HG02642 (cell line): ENCODE data around the gene NOXA1.

Source experiments
- ATAC-seq: cut with Tn5 transposase; IDR thresholded peaks from one replicate; pipeline ENCODE4 v1.9.1; 2021; ENCODE audit warnings: mild to moderate bottlenecking; ENCODE audit not compliant: unreplicated experiment, poor library complexity

Gene NOXA1

DNA sequence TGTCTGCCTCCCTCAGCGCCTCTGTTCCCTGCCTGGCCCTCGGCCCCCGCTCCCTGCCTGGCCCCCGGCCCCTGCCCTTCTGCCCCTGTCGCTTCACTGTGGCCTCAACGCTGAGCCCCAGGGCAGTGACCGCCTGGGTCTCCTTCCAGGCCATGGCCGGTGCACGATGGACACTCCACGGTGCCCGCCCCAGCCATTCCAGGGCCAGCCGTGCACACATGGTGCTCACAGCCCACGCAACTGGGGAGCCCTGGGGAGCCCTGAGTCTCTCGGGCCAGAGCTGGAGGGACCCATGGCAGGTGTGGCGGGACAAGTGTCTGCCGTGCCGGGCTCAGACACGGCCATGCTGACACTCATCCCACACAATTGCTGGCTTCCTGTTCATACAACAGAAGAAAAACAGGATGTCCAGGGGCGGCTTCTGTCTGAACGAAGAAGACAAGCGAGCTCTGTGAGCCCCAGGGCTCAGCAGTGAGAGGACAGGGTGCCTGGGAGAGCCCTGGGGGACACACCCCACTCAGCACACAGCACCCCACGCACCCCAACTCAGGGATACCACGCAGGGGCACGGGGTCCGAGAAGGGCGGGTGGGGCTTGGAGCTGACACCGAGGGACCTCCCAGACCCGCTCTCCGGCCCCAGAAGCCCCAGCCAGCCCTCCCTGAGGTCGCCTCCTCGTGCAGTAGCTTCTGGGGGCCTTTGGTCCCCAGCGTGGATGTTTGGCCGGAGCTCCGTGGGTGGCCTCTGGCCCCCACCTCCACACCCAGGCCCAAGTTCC lies 35.9 kb upstream of the NOXA1 start:
- ATAC-seq: no peak

DNA sequence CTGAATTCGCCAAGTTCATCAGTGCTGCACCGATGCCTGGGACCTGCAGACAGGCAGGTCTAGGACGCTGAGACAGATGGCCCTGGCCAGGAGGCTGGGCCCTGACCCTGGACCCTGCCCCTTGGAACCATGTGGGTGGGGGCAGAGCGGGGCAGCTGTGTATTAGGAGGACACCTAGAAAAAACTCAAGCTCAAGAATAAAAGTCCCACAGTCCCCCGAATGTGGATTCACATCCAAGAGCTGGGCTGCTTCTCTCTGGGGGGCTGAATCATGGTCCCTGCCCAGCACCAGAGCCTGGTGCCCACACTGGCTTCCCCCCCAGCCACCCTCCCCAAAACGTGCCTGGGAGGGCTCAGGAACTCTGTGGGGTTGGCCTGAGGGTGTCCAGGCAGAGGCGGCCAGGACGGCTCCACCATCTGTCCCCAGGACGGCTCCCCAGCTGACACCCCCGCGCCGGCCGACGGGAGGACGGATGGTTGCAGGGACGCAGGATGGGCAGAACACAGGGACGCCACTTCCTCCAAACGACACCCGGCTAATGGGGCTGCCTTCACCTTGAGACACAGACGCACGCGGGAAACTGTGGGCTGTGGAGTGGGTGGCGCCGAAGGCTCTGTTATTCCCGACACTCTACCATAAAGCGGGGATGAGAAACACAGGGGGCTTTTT lies 35.2 kb upstream of the NOXA1 start:
- no peak for ATAC-seq

DNA sequence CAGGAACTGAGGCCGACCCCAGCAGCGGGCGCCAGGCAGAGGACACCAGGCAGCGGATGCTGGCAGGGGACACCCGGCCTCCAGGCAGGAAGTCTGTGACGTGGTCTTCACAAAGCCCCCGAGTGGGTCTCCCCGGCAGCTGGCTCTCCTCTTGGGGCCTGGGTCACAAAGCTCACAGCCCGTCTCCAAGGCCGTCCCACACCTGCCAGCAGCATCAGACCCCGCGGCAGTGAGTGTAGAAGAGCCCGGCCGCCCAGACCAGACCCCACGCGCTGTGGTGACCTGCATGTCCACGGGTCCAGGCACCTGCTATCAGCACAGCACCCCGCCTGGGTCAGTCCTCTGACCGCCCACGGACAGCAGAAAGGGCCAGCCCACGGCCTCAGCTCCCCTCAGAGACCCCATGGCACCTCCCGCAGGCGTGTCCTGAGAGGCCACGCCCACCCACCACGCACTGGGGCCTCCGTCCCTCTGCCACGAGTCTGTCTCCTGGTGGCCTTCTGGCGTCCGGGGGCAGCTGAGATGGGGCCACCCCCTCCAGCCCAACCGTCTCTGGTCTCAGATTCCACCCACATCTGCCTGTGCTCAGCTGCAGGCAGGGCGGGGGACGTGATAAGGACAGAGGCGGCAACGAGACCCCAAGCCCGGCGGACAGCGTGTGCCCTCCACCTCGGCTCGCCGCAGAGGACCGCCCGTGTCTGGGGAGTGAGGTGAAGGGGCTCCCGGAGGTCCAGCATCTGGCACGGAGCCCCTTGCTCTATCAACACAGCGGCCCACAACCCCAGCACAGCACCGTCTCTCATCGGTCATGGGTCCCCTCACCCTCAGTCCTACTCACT lies 34.4 kb upstream of the NOXA1 start:
- ATAC-seq: no peak

DNA sequence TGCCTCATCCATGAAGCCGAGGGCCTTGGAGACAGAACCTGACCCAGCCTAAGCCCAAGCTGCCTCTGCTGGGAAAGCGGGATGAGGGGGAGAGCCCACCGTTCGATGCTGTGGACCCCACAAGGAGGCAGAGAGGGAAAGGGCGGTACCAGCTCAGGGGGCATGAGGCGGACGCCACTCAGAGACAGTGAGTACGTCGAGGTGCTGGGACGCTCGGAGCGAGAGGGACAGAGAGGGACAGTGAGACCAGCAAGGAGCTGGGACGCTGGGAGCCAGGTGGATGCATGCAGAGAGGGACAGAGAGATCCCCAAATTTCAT lies 33.8 kb upstream of the NOXA1 start:
- no peak for ATAC-seq

DNA sequence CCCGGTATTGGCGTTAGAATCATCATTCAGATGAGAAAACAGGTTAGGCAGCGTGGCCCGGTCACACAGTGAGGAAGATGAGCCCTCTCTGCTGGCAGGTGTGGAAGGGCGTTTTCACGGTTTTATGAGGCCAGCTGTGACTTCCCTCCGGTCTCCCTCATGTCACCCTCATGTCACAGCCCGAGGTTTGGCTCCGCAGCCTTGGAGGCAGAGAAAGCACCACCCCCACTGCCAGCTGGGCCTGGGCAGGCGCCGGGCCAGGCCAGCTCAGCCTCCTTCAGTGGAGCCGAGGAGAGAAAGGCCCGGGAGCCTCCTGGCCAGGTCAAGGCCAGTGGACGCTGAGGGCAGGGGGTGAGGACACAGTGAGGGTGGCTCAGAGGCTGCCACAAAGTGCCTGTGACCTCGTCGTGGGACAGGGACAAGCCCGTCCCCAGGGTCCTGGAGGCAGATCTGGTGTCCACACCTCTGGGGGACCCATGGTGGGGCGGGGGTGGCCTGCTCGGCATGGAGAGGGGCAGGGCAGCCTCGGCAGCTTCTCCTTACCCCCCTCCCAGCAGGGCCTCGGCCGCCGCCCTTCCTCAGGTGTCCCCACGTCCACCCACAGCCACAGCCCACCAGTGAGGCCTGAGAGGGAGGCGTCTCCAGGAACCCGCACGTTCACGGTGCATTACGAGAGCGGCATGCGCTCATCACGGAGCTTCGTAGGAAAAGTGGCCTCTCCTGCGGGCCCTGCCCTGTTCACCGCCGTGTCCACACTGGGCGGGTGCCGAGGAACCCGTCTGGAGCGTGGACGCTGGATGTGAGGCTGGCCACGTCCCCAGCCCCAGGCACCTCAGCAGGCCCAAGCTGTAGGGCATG lies 32.4 kb upstream of the NOXA1 start:
- ATAC-seq: no peak

DNA sequence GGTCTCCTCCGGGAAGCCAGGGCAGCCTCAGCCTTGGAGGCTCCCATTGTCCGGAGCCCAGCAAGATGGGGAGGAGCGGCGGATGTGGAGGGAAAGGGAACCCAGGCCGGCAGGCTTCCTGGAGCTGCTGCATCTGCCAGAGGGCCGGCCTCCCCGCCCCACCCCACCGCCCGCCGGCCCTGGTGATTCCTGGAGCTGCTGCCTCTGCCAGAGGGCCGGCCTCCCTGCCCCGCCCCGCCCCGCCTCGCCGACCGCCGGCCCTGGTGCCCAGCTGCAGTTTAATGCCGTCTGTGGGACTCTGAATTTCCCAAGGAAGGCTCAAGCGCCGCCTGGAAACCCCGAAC lies 31.8 kb upstream of the NOXA1 start:
- no peak for ATAC-seq

DNA sequence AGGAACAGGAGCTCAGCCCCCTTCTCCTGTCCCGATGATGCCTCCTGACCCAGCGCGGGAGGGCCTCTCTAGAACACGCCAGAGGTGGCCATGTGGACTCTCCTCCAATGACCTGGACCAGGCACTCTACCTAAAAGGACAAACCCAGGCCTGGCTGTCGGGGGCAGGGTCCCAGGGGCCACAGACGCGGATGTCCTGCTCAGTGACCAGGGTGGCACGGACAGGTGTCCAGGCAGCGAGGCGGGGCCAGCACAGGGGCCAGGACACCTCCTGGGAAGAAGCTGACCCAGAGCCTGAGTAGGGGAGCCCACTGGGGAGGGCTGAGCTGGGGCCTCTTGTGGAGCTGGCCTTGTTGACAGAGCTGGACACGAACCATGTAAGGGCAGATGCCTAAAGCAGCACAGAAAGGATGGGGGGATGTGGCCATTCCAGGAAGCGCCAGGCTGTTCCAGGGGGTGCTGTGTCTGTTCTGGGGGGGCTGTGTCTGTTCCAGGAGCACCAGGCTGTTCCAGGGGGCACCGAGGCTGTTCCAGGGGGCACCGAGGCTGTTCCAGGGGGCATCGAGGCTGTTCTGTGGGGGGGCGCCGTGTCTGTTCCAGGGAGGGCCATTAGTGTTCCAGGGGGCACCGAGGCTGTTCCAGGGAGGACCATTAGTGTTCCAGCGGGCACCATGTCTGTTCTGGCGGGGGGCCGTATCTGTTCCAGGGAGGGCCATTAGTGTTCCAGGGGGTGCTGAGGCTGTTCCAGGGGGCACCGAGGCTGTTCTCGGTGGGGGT lies 30.8 kb upstream of the NOXA1 start:
- no peak for ATAC-seq

DNA sequence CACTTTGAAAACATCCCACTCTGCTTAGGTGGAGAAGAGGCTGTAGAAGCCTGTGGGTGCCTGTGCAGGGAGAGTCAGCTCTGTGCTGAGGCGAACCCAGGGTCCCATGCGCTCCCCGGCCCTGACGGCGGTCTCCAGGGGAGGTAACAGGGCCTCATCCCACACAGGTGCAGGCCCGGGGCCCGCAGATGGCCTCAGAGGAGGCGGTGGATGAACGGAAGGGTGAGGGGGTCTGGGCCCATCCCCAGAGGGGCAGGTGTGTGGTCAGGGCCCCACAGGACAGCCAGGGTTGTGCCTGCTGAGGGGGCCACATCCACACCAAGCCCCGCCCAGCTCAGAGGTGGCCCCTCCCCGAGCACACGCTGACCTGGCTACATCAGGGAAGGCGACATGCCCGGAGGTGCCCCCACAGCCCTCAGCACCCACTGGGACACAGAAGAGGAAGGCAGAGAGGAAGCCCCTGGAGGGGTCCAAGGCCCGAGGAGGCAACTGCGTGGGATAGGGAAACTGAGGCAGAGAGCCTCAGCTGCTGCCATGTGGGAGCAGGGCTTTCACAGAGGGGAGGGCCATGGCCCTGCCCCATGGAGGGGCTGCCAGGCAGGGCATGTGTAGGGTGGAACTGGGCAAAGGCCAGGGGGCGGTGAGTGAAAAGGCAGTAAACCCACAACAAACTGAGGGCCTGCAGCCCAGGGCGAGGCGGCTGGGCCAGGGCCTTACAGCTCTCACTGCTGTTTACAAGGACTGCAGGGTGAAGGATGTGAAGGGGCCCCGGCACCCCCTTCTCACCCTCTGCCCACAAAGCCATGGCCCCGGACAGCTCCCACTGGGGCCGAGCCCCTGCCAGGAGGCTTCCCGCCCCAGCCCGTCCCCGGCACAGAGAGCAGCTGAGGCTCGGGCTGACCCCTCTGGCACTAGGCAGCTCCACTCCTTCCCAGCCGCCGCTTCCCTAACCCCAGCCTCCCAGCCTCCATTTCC lies 29.7 kb upstream of the NOXA1 start:
- no peak for ATAC-seq

DNA sequence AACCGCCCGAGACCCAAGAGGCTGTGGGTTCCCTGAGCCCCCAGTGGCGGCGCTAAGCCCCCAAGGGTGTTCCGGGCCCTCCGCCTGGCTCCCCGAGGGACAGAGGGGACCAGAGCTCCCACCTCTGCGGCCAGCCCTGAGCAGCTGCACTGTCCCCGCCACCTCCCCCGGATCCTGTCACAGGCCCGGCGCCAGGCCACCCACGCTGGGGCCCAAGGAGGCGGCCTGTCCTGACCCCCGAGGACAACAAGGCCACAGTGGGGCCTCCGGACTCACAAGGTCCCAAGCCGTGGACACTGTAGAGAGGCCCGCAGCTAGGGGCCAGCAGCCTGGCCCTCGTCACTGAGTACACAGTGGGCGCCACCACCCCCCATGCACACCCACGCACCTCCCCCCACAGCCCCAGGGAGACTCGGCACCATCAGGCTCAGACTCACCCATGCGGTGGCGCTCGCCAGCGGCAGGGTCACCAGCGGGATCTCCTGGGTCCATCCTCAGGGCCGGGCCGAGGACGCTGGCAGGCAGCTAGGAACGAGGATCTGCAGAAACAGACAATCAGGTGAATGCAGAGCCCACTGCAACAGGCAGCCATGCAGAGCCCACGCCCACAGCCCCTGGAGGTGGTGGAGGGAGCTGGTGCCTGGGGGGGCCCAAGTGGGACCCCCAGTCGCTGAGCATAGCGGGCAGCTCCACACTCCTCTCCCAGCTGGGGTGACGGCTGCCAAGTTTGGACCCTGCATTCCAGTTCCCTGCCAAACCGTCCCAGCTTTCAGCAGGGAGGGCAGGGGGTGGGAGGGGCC lies 28.1 kb upstream of the NOXA1 start:
- no peak for ATAC-seq

DNA sequence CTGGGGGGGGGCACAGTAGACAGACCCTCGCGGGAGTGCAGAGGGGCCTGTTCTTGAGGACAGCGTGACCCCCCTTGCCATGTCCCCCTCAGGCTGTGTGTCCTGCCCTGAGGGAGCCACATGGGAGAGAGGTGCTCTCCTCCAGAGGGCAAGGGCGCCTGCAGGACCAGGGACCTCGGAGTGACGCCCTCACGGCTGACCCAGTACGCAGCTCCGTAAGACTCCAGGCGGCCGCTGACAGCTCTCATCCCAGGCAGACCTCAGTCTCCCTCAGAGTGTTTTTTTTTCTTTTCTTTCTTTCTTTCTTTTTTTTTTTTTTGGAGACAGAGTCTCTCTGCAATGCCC lies 27.6 kb upstream of the NOXA1 start:
- ATAC-seq: no peak

DNA sequence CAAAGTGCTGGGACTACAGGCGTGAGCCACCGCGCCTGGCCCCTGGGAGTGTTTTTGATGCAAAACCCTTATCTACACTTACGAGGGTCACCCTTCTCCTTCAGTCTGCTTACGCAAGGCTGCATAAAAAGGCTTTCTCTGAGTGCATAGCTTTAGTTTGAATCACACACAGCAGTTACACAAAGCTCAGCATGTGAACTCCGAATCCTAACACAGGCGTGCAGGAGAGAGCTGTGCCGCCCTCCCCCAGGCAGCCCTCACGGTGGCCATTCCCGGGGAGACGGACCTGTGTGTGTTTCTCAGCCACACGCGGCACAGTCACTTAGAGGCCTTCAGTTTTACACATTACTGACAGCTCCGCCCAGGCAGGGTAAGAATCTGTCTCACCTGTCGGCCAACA lies 27.0 kb upstream of the NOXA1 start:
- no peak for ATAC-seq

DNA sequence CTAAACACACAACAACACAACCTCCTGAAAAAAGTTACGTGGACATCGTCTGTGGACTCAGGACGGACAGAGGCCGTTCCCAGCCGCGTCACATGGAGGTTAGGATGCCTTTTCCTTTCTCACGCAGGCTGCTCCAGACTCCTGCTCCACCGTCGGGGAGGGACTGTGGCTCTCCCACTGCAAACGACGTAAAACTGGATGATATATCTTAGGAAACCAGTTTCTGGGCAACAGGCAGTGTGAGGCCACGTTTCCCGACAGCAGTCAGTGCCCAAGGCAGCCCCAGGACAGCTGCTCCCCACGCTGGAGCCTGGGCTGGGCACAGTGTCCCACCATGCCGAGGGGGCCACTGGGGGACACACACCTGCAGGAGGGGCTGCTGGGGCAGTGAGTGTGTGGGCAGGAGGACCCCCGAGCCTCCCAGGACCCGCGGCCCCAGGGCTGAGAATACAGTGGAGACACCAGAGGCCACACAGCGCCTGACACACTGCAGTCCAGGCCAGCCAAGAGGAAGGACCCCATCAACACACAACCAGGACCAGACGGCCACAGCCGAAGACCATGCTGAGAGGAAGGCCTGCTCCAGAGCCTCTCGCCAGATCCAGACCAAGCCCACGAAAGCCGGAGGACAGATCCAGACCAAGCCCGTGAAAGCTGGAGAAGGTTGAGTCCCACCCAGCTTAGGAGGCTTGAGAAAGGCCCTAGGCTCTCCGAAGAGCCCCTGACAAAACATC lies 26.4 kb upstream of the NOXA1 start:
- no peak for ATAC-seq

DNA sequence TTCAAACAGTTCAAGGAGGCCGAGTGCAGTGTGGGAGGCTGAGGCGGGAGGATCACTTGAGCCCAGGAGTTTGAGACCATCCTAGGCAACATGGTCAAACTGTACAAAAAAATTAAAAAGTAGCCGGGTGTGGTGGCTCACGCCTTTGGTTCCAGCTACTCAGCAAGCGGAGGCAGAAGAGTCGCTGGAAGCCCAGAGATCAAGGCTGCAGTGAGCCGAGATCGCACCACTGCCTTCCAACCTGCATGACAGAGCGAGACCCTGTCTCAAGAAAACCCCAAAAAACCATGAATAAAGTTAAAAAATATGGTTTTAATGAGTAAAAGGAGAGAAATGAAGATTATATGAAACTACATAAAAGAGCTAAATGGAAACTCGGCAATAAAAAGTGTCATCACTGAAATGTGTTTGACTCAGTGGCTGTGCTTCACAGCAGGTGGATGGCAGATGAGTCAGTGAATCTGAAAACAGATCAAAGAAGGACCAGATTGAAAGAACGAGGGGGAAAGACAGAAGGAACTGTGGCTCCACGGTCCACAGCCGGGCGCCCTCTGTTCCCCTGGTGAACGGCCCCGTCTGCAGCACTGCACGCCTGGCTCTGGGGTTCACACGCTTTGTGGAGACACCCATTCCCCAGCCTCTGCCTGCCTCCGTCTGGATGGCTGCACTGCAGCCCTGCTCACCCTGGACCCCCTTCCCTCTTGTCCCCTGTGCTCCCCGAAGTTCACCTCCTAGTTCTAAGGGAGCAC lies 25.3 kb upstream of the NOXA1 start:
- ATAC-seq: no peak

DNA sequence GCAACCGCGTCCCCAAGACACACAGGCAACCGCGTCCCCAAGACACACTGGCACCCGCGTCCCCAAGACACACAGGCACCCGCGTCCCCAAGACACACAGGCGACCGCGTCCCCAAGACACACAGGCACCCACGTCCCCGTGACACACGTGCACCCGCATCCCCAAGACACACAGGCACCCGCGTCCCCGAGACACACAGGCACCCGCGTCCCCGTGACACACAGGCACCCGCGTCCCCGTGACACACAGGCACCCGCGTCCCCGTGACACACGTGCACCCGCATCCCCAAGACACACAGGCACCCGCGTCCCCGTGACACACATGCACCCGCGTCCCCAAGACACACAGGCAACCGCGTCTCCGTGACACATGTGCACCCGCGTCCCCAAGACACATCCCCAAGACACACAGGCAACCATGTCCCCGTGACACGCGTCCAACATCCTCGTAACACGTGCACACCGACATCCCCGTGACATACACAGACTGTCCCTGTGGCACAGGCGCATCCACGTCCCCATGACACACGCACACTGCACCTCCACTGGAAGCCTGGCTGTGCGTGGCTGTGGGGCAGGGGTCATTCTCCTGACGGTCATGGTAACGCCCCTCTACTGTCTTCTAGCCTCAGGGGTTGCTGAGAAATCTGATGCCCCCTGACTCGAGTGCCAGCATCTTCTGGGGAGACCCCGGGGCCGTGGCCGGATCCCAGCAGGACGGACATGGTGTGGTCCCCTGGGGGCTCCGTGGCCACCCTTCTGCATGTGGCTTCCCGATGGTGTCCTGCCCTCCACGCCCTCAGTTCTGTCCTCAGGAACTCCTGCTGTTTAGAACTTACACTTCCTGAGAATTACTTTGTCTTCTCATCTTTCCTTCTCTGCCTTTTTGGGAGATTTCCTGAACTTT lies 24.4 kb upstream of the NOXA1 start:
- ATAC-seq: no peak

DNA sequence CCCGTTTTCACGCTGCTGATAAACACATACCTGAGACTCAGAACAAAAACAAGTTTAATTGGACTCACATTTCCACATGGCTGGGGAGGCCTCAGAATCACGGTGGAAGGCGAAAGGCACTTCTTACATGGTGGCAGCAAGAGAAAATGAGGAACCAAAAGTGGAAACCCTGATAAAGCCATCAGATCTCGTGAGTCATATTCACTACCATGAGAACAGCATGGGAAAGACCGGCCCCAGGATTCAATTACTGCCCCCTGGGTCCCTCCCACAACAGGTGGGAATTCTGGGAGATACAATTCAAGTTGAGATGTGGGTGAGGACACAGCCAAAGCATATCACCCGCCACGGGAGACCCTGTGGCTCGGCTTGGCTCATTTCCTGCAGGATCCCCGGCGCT lies 20.4 kb upstream of the NOXA1 start:
- ATAC-seq: no peak

DNA sequence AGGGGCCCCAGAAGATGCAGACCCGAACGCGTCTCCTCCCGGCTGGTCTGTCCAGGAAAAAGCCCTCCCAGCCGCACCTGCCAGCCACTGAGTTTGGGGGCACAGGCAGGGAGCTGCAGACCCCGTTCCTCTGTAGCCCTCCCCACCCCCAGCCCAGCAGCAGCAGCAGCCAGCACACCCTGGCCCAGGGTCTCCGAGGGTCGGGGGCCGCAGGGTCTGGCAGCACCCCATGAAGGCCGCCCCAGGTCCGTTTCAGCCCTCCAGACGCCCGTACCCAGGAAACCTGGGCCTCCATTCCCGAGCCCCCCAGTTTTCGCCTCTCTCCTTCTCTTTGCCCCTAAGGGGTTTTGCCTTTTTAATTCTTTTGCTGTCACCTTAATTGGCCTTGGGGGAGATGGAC lies 19.9 kb upstream of the NOXA1 start:
- no peak for ATAC-seq
